ENCODE results near the gene HMGA1. TPM values are rescaled to one million over a fixed set of nuclear protein-coding genes. Genes with fewer than 3 reads are reported as not detected.

The HMGA1 gene
- total and polyA plus RNA-seq, 2 experiments from 2014 or later: 341 to 639 TPM

DNA sequence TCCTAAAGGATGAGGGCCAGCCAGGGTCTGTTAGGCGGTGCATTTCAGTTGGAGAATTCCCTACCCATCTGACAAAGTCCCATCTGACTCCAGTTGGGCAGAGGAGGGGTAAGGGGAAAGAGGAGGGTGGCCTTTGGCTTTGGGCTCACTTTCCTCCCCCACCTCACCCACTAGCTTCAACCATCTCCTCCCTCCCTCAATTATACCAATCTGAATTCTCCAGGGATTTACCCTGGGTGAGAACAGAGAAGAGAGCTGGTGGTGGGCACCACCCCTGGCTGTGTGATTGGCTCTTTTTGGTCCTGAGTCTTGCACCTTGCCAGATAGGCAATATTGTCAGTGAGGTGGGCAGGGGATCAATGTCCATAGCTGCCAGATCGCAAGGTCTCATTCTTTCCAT is 3.2 kb downstream of the HMGA1 start:
- H3K27ac ChIP-seq: no peak overlapping the region
- DNase-seq (ENCODE audit: low read depth in 1 of 2, low spot score in 1 of 2): no peak
- peaks cover 25% of the 10 kb centered on the region for H3K4me1 ChIP-seq (ENCODE audit: low read depth)
- peaks cover 27% of the 10 kb centered on the region for H3K36me3 ChIP-seq
- H3K27me3 ChIP-seq: no peaks in the 10 kb centered on the region
- TF ChIP-seq, protein P1, sequence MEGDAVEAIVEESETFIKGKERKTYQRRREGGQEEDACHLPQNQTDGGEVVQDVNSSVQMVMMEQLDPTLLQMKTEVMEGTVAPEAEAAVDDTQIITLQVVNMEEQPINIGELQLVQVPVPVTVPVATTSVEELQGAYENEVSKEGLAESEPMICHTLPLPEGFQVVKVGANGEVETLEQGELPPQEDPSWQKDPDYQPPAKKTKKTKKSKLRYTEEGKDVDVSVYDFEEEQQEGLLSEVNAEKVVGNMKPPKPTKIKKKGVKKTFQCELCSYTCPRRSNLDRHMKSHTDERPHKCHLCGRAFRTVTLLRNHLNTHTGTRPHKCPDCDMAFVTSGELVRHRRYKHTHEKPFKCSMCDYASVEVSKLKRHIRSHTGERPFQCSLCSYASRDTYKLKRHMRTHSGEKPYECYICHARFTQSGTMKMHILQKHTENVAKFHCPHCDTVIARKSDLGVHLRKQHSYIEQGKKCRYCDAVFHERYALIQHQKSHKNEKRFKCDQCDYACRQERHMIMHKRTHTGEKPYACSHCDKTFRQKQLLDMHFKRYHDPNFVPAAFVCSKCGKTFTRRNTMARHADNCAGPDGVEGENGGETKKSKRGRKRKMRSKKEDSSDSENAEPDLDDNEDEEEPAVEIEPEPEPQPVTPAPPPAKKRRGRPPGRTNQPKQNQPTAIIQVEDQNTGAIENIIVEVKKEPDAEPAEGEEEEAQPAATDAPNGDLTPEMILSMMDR (IDR thresholded peaks at IDR 0.05; ENCODE audit: low read depth, low read length): no peak
- no peak overlapping the region for H3K4me3 ChIP-seq
- H3K9me3 ChIP-seq (ENCODE audit: low read depth): no peaks in the 10 kb centered on the region

DNA sequence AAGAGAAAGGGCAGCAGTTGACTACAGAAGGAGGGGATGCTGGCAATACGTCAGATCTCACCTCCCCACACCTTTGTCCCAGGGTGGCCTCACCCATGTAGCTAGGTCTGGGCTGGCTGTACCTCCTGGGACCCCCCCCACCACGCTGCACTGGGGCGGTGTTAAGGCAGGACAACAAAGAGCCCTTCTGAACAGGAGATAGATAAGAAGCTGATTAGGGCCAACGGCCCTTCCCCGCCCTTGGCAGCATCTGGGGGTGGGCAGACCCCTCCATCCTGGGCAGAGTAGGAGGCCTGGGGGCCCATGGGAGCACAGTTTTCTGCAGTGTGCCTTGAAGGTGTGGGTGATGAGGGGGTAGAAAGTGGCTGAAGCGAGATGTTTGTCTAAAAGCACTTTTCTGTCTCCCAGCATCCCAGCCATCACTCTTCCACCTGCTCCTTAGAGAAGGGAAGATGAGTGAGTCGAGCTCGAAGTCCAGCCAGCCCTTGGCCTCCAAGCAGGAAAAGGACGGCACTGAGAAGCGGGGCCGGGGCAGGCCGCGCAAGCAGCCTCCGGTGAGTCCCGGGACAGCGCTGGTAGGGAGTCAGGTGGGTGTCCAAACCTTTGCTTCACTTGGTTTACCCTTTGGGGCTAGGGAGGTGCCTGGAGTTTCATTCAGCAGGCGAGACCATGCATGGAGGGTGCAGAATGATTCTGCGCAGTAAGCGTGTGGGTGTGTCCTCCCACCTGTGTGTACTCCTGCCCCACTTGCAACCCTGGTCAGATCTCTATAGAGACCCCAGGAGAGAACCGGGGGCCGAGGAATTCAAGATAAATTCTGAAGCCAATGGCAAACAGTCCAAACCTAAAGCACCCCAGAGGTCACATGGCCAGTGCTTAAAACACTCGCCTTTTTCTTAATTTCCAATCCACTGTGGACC is 3.9 kb downstream of the HMGA1 start:
- no peak overlapping the region for H3K27ac ChIP-seq
- no peak for DNase-seq (ENCODE audit: low read depth in 1 of 2, low spot score in 1 of 2)
- peaks cover 25% of the 10 kb centered on the region for H3K4me1 ChIP-seq (ENCODE audit: low read depth)
- no peaks in the 10 kb centered on the region for H3K27me3 ChIP-seq
- peaks cover 27% of the 10 kb centered on the region for H3K36me3 ChIP-seq
- TF ChIP-seq, protein P1 (IDR thresholded peaks at IDR 0.05; ENCODE audit: low read depth, low read length): no peak
- H3K9me3 ChIP-seq (ENCODE audit: low read depth): no peaks in the 10 kb centered on the region
- H3K4me3 ChIP-seq: no peak overlapping the region

DNA sequence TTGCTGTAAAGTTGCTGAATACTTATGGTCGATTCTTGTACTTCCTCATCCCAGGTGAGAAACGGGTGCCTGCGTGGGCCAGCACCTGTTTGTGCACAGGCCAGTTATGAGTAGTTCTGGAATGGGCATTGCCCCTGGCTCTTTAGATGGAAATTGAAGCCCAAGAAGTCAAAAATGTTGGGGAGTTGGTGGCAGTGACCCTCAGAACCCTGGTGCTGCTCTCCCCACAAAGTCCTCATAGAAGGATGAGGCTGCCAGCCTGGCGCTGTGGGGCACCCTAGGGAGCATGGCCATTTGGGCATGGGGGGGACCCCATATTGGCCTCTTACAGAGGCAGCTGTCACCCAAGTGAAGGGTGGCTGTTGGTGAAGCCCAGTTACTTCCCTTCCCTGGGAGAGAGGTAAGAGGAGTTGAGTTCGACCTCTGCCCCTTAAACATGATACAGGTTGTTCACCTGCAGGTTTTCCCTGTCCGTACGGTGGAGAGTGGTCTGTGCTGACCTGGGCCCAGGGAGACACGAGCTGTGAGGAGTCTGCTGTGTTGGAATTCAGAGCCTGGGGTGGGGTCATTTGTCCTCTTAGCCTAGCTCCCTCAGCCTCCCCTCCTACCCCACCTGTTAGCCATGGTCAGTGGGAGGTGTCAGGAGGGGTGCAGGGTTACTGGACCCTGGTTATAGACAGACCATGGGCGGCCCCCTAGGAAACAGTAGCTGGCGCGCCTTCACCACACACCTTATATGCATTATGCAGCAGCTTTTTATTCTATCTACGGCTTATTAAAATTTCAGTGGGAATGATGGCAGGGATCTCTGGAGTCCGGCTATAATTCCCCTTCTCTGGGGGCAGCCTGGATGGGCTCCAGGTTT is 4.9 kb downstream of the HMGA1 start:
- Histone ChIP-seq H3K4me1 (ENCODE audit: low read depth) (peaks cover 19% of the 10 kb centered on the region), H3K27me3 (no peaks in the 10 kb centered on the region), H3K9me3 (ENCODE audit: low read depth) (no peaks in the 10 kb centered on the region), H3K36me3 (peaks cover 27% of the 10 kb centered on the region), H3K4me3 (no peak overlapping the region), H3K27ac (peak overlapping the region; percentile 9)
- DNase-seq (ENCODE audit: low read depth in 1 of 2, low spot score in 1 of 2): no peak
- TF ChIP-seq, protein P1 (IDR thresholded peaks at IDR 0.05; ENCODE audit: low read depth, low read length): no peak

DNA sequence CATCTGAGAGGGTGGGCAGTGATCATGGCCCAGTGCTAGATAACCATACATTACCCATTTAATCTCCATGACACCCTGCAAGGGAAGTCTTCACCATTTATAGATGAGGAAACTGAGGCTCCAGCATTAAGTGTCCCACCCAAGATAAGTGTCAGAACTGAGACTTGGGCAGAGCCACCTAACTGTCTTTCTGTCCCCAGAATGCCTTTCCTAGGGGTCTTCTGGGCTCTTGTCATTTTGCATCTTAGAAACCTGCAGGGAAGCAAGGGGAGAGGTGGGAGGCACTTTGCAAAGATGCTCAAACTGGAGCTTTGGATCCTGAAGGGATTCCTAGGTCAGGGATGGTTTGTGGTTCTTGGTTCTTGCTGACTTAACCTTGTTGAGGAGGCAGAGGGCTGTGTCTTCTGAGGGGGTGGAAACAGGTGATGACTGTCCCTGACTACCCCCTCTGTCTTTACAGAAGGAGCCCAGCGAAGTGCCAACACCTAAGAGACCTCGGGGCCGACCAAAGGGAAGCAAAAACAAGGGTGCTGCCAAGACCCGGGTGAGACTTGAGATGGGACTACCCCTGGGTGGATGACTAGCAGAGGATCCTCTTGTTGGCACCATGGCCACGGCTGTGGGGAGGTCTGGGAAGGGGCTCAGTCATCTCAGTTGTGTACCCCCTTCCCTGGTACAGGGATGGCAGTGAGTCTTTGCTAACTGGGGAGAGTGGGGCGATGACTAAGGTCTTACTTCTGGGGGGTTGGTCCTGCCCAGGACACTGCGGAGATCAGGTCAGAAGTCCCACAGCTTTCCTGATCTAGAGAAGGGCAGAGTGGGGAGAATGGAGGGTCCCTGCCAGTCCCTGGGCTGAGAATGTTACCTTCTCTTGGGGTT is 5.8 kb downstream of the HMGA1 start:
- H3K27me3 ChIP-seq: no peaks in the 10 kb centered on the region
- no peaks in the 10 kb centered on the region for H3K9me3 ChIP-seq (ENCODE audit: low read depth)
- TF ChIP-seq, protein P1 (IDR thresholded peaks at IDR 0.05; ENCODE audit: low read depth, low read length): no peak
- H3K4me3 ChIP-seq: no peak overlapping the region
- H3K27ac ChIP-seq: peak overlapping the region; percentile 9
- H3K4me1 ChIP-seq (ENCODE audit: low read depth): peaks cover 19% of the 10 kb centered on the region
- no peak for DNase-seq (ENCODE audit: low read depth in 1 of 2, low spot score in 1 of 2)
- H3K36me3 ChIP-seq: peaks cover 27% of the 10 kb centered on the region

Measured in cardiac muscle cell (in vitro differentiated cells and primary cell).